K562 (cell line): Measurements from ENCODE around the gene NXNL2. TPM values are rescaled to one million over a fixed set of nuclear protein-coding genes. Genes with fewer than 3 reads are reported as not detected.
A peak's percentile ranks its signal among the peaks of the same experiment; 100 is the strongest.

Source experiments
- ATAC-seq: fragments of 200-7000 bp; cut with Tn5 transposase; 3 replicates; pipeline ENCODE4 v1.9.1; 2020; ENCODE audit warnings: moderate library complexity
- BruUV-seq: library from RNA; stranded (reverse); fragments of 400-500 nt; replicated peaks from 2 replicates; lab custom pipeline; 2021; lab: Mats Ljungman, UMichigan
- CTCF ChIA-PET: fragments of 300-600 bp; formaldehyde crosslinking; extraction: SDS; loops from one replicate; lab custom pipeline; 2021; ENCODE audit warnings: low intra/inter-chr PET ratio; lab: Yijun Ruan, JAX
- POLR2A ChIA-PET: fragments of 300-600, 350-650 bp; sonication (Branson Sonifier 250); formaldehyde crosslinking; extraction: SDS; loops from one replicate; lab custom pipeline; 2021; ENCODE audit warnings: antibody characterized with exemption, inconsistent platforms; lab: Yijun Ruan, JAX
- DNase-seq, 4 experiments: peaks; one replicate each; pipeline versions ENCODE4 v3.0.0 to v3.0.0-alpha.2; 2011 to 2018; ENCODE audit warnings: low spot score in 3 of 4, mixed read lengths in 3 of 4; ENCODE audit errors: extremely low read depth in 1 of 4
- FAIRE-seq: peaks from 2 replicates; lab custom pipeline; 2011; peaks lifted over from hg19 to GRCh38; lab: Jason Lieb, UNC
- H2AFZ ChIP-seq: 2 replicates; pipeline ENCODE4 v1.6.0; 2011; ENCODE audit warnings: low read depth, low read length, control low read depth, inconsistent platforms
- H3K27ac ChIP-seq: fragments of 200-600 bp; 3 replicates; pipeline ENCODE4 v1.8.0; 2011; ENCODE audit warnings: low read depth, mild to moderate bottlenecking, control low read depth, inconsistent platforms, low read length, moderate library complexity, mixed read lengths; ENCODE audit errors: extremely low read depth
- H3K27me3 ChIP-seq, 2 experiments: fragments of 300-600 bp in 1 of 2; 2 replicates in 1 of 2; 3 replicates in 1 of 2; pipeline versions ENCODE4 v1.6.0 to v1.8.0; 2011; ENCODE audit warnings: inconsistent platforms in 2 of 2, low read length in 2 of 2, mild to moderate bottlenecking in 1 of 2, mixed read lengths in 1 of 2, moderate library complexity in 1 of 2; ENCODE audit not compliant: control insufficient read depth in 2 of 2, insufficient read depth in 2 of 2
- H3K36me3 ChIP-seq: fragments of 300-600 bp; 3 replicates; pipeline ENCODE4 v1.8.0; 2011; ENCODE audit warnings: mild to moderate bottlenecking, low read length, inconsistent platforms; ENCODE audit not compliant: control insufficient read depth, insufficient read depth
- H3K4me1 ChIP-seq, 2 experiments: fragments of 200-600 bp in 1 of 2; replicated peaks in 1 of 2; 2 replicates in 1 of 2; 3 replicates in 1 of 2; pipeline versions ENCODE4 v1.5.1 to v1.8.0; 2011; ENCODE audit warnings: inconsistent platforms in 2 of 2, low read length in 2 of 2, mild to moderate bottlenecking in 1 of 2, mixed read lengths in 1 of 2, moderate library complexity in 1 of 2; ENCODE audit not compliant: control insufficient read depth in 2 of 2, insufficient read depth in 2 of 2
- H3K4me2 ChIP-seq: 2 replicates; pipeline ENCODE4 v1.6.1; 2011; ENCODE audit warnings: low read length, control low read depth, inconsistent platforms, mixed read lengths; ENCODE audit not compliant: insufficient read depth
- H3K4me3 ChIP-seq: fragments of 200-600 bp; sonication (generic), shearing (Covaris generic); 2 replicates; pipeline ENCODE4 v1.5.1; 2016; ENCODE audit warnings: control low read depth, inconsistent platforms
- H3K79me2 ChIP-seq: fragments of 200-600 bp; 3 replicates; pipeline ENCODE4 v1.8.0; 2011; ENCODE audit warnings: low read length, inconsistent platforms; ENCODE audit not compliant: control insufficient read depth, insufficient read depth
- H3K9ac ChIP-seq, 2 experiments: 2 replicates each; pipeline versions ENCODE4 v1.6.0 to v1.6.1; 2011; ENCODE audit warnings: low read depth in 2 of 2, low read length in 2 of 2, control low read depth in 1 of 2, inconsistent platforms in 1 of 2, mild to moderate bottlenecking in 1 of 2, mixed read lengths in 1 of 2; ENCODE audit not compliant: insufficient read depth in 1 of 2
- H3K9me1 ChIP-seq: one replicate; pipeline ENCODE4 v1.6.0; 2011; ENCODE audit warnings: inconsistent platforms, mild to moderate bottlenecking, low read length, moderate library complexity; ENCODE audit not compliant: control insufficient read depth, insufficient read depth
- H3K9me3 ChIP-seq: replicated peaks from 2 replicates; pipeline ENCODE4 v1.5.1; 2011; ENCODE audit warnings: low read depth, low read length, inconsistent platforms; ENCODE audit not compliant: control insufficient read depth, insufficient read depth
- H4K20me1 ChIP-seq: replicated peaks from 2 replicates; pipeline ENCODE4 v1.6.1; 2011; ENCODE audit warnings: low read length, inconsistent platforms, mixed read lengths; ENCODE audit not compliant: control insufficient read depth, insufficient read depth
- CEBPB ChIP-seq: fragments of 450-650 bp; IDR thresholded peaks from 2 replicates; pipeline ENCODE4 v1.6.1; 2016; ENCODE audit warnings: missing genetic modification characterization, missing compliant biosample characterization
- CEBPG ChIP-seq, 3 experiments: fragments of 200-800 bp in 1 of 3; sonication (Bioruptor generic) in 1 of 3; sonication (generic) in 1 of 3; formaldehyde crosslinking in 1 of 3; IDR thresholded peaks in 2 of 3; conservative IDR thresholded peaks in 1 of 3; 2 replicates each; pipeline versions ENCODE4 v1.6.1 to v1.8.0; 2016 to 2022; ENCODE audit warnings: missing compliant biosample characterization in 2 of 3, missing genetic modification characterization in 2 of 3, mild to moderate bottlenecking in 1 of 3, missing genetic modification reagents in 1 of 3
- IFI16 ChIP-seq: fragments of 250-450 bp; sonication (Bioruptor Pico); IDR thresholded peaks from 2 replicates; pipeline ENCODE4 v2.1.2; 2022; ENCODE audit warnings: mild to moderate bottlenecking, inconsistent platforms
- MTA2 ChIP-seq: fragments of 450-650 bp; IDR thresholded peaks from 2 replicates; pipeline ENCODE4 v1.6.1; 2016; ENCODE audit warnings: low read depth
- RAD21 ChIP-seq, 2 experiments: fragments of 250-450 bp in 1 of 2; fragments of 450-650 bp in 1 of 2; sonication (Bioruptor Pico) in 1 of 2; formaldehyde crosslinking in 1 of 2; IDR thresholded peaks in 1 of 2; conservative IDR thresholded peaks in 1 of 2; 2 replicates each; pipeline versions ENCODE4 v1.4.0 to v1.8.0; 2020 to 2022; ENCODE audit warnings: mild to moderate bottlenecking in 2 of 2, moderate library complexity in 1 of 2
- SMAD1 ChIP-seq: fragments of 150-350 bp; IDR thresholded peaks from 2 replicates; pipeline ENCODE4 v1.6.1; 2014; ENCODE audit warnings: low read length, low read depth; ENCODE audit not compliant: partially characterized antibody
- SMAD4 ChIP-seq: fragments of 250-450 bp; sonication (Bioruptor Pico); conservative IDR thresholded peaks from 2 replicates; pipeline ENCODE4 v1.8.0; 2021; ENCODE audit warnings: inconsistent platforms, mild to moderate bottlenecking, moderate library complexity
- TFAP4 ChIP-seq: sonication (generic); formaldehyde crosslinking; IDR thresholded peaks from 2 replicates; pipeline ENCODE4 v1.8.0; 2022; ENCODE audit warnings: missing genetic modification reagents, mild to moderate bottlenecking, moderate library complexity, borderline replicate concordance
- TSC22D4 ChIP-seq: fragments of 450-650 bp; IDR thresholded peaks from 2 replicates; pipeline ENCODE4 v1.6.1; 2016; ENCODE audit warnings: missing genetic modification characterization, missing biosample characterization, control low read depth
- YY1 ChIP-seq, 3 experiments: IDR thresholded peaks; 2 replicates each; pipeline ENCODE4 v1.6.1; 2011; ENCODE audit warnings: low read length in 2 of 3, mild to moderate bottlenecking in 2 of 3, moderate library complexity in 2 of 3, borderline replicate concordance in 1 of 3, control low read depth in 1 of 3, low read depth in 1 of 3; ENCODE audit not compliant: insufficient read depth in 3 of 3, insufficient replicate concordance in 2 of 3, control insufficient read depth in 1 of 3, insufficient read length in 1 of 3; ENCODE audit errors: extremely low read depth in 1 of 3
- ZC3H4 ChIP-seq: sonication (generic); formaldehyde crosslinking; IDR thresholded peaks from 2 replicates; pipeline ENCODE4 v1.9.0; 2021; ENCODE audit warnings: missing genetic modification reagents, borderline replicate concordance
- ZNF124 ChIP-seq: sonication (generic); formaldehyde crosslinking; IDR thresholded peaks from 2 replicates; pipeline ENCODE4 v1.8.1; 2022; ENCODE audit warnings: missing genetic modification reagents
- ZNF184 ChIP-seq: sonication (generic); formaldehyde crosslinking; IDR thresholded peaks from 2 replicates; pipeline ENCODE4 v1.5.0; 2020; ENCODE audit warnings: missing genetic modification reagents
- ZNF431 ChIP-seq: sonication (generic); formaldehyde crosslinking; IDR thresholded peaks from 2 replicates; pipeline ENCODE4 v1.8.0; 2022; ENCODE audit warnings: mild to moderate bottlenecking, missing genetic modification reagents
- WGBS: fragments of 100-300 bp; shearing (Covaris generic); methylation state at CpG from one replicate; pipeline ENCODE4 v1.1.6; 2016; ENCODE audit warnings: low coverage, mixed read lengths; ENCODE audit not compliant: insufficient coverage; ENCODE audit errors: missing lambda C conversion rate; 5-methylcytosine and 5-hydroxymethylcytosine counted together
- in situ Hi-C: fragments of 300-500 bp; cut with MboI; formaldehyde crosslinking; loops from 4 replicates; pipeline ENCODE4 v1.15.0; 2018; ENCODE audit warnings: inconsistent platforms, mixed read lengths
- intact Hi-C: fragments of 100-400 bp; cut with micrococcal nuclease; formaldehyde crosslinking; loops from 2 replicates; pipeline ENCODE4 v1.14.2; 2022
- polyA plus RNA-seq, 8 experiments: library from polyadenylated mRNA; depleted of rRNA in 4 of 8; stranded (reverse) in 5 of 8; unstranded in 3 of 8; fragments of >200 nt; fragmentation: Nextera tagmentation in 2 of 8; fragmentation: Illumina TruSeq in 1 of 8; extraction: Ambion mirVana in 2 of 8; extraction: Trizol in 1 of 8; gene quantifications; 2 replicates each; pipeline versions ENCODE4 v1.2.1 to v1.2.3, GENCODE V29; 2011 to 2014; ENCODE audit warnings: inconsistent platforms in 1 of 8, missing spikeins in 1 of 8
- total RNA-seq, 7 experiments: library from RNA; depleted of rRNA in 6 of 7; stranded (reverse); fragments of >200 nt in 6 of 7; fragmentation: Illumina TruSeq in 2 of 7; extraction: Trizol in 2 of 7; gene quantifications; 2 replicates each; pipeline versions ENCODE4 v1.2.1 to v1.2.3, GENCODE V29; 2011 to 2021; ENCODE audit warnings: low replicate concordance in 1 of 7
- TF ChIP-seq, protein P1 (sequence below), 3 experiments: IDR thresholded peaks in 2 of 3; conservative IDR thresholded peaks in 1 of 3; 2 replicates each; pipeline ENCODE4 v1.5.1; 2011 to 2012; ENCODE audit warnings: low read length in 3 of 3, mild to moderate bottlenecking in 3 of 3, control low read depth in 2 of 3, improper control_type of control experiment in 1 of 3, inconsistent platforms in 1 of 3, low read depth in 1 of 3, mixed read lengths in 1 of 3, moderate library complexity in 1 of 3; ENCODE audit not compliant: insufficient read depth in 2 of 3
- TF ChIP-seq, protein P2 (sequence below), 2 experiments: fragments of 450-650 bp in 1 of 2; sonication (generic) in 1 of 2; formaldehyde crosslinking; conservative IDR thresholded peaks; 2 replicates each; pipeline versions ENCODE4 v1.4.0 to v1.8.1; 2020 to 2022; ENCODE audit warnings: mild to moderate bottlenecking in 1 of 2, missing genetic modification reagents in 1 of 2

The NXNL2 gene
- total and polyA plus RNA-seq, 9 of the 15 experiments (the other 6 are each of a cell fraction or from before 2014, with no cell fraction given), result 0.15 to 0.19 TPM; not detected in 7

GRCh38 chr9:88590558-88591146 is 55.7 kb downstream of the NXNL2 start:
- no peaks in the 10 kb centered on the region for H3K9me1 ChIP-seq
- no peak overlapping the region for H3K4me3 ChIP-seq
- no peaks in the 10 kb centered on the region for H3K36me3 ChIP-seq
- CTCF ChIA-PET, result no interaction called here
- no peaks in the 10 kb centered on the region for H3K79me2 ChIP-seq
- no peaks in the 10 kb centered on the region; a peak in 1 of 5 replicates for H3K4me1 ChIP-seq
- no peak overlapping the region for H3K27ac ChIP-seq
- POLR2A ChIA-PET, result interaction anchor here (1.3 kb wide), 1 partner anchor 12 kb away, joined by 4 read pairs; no protein-coding TSS in a partner anchor
- in situ Hi-C loops (loop anchor here (5.0 kb wide), 1 partner anchor 412 kb away; no protein-coding TSS in a partner anchor), intact Hi-C loops (loop anchor here (10.0 kb wide), 1 partner anchor 64 kb away; no protein-coding TSS in a partner anchor)
- H3K4me2 ChIP-seq, result no peak overlapping the region
- no peaks in the 10 kb centered on the region for H3K9me3 ChIP-seq
- H3K27me3 ChIP-seq, result peaks cover 0 to 7% of the 10 kb centered on the region in 2 experiments; a peak in 2 of 5 replicates
- peak; percentile 83 for ATAC-seq
- BruUV-seq, result no TSS peak
- WGBS, result 3% methylated on average over 10 of the region's 14 CpGs
- H2AFZ ChIP-seq, result no peak overlapping the region
- FAIRE-seq, result no peak
- no peaks in the 10 kb centered on the region for H4K20me1 ChIP-seq
- DNase-seq, result peak in 1 of 4 experiments; percentile 20
- no peak overlapping the region for H3K9ac ChIP-seq
- TF ChIP-seq TSC22D4 (tag) (no peak), CEBPG (CRISPR knock-in tag; IDR thresholded peaks at IDR 0.05) (peak; percentile 69), CEBPG (tag; conservative IDR thresholded peaks at IDR 0.05 in 1 of 2, IDR thresholded peaks at IDR 0.05 in 1 of 2) (peak in 1 of 2 experiments; percentile 21; a peak in 1 of 4 replicates), YY1 (IDR thresholded peaks at IDR 0.05; ENCODE audit: borderline replicate concordance in 1 of 3, control insufficient read depth in 1 of 3, extremely low read depth in 1 of 3, insufficient read depth in 3 of 3, insufficient read length in 1 of 3, insufficient replicate concordance in 2 of 3, low read depth in 1 of 3, low read length in 2 of 3) (peak in 1 of 3 experiments; percentile 38), IFI16 (no peak), SMAD1 (no peak), MTA2 (no peak), TFAP4 (CRISPR knock-in tag) (peak; percentile 50; the same call in 1 of the 2 replicates), ZC3H4 (CRISPR knock-in tag) (no peak), ZNF431 (no peak), ZNF124 (CRISPR knock-in tag) (no peak), SMAD4 (peak; percentile 45; the same call in 1 of the 2 replicates), RAD21 (CRISPR knock-in tag; conservative IDR thresholded peaks at IDR 0.05 in 1 of 2, IDR thresholded peaks at IDR 0.05 in 1 of 2) (peak in 1 of 2 experiments; percentile 44; a peak in 2 of 4 replicates), ZNF184 (no peak), CEBPB (peak; percentile 92)
- TF ChIP-seq, protein P1, sequence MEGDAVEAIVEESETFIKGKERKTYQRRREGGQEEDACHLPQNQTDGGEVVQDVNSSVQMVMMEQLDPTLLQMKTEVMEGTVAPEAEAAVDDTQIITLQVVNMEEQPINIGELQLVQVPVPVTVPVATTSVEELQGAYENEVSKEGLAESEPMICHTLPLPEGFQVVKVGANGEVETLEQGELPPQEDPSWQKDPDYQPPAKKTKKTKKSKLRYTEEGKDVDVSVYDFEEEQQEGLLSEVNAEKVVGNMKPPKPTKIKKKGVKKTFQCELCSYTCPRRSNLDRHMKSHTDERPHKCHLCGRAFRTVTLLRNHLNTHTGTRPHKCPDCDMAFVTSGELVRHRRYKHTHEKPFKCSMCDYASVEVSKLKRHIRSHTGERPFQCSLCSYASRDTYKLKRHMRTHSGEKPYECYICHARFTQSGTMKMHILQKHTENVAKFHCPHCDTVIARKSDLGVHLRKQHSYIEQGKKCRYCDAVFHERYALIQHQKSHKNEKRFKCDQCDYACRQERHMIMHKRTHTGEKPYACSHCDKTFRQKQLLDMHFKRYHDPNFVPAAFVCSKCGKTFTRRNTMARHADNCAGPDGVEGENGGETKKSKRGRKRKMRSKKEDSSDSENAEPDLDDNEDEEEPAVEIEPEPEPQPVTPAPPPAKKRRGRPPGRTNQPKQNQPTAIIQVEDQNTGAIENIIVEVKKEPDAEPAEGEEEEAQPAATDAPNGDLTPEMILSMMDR (IDR thresholded peaks at IDR 0.05 in 2 of 3, conservative IDR thresholded peaks at IDR 0.05 in 1 of 3; ENCODE audit: insufficient read depth in 2 of 3, low read depth in 1 of 3, low read length in 3 of 3), result peak; percentile 46 to 57 (median 50)
- TF ChIP-seq, protein P2, sequence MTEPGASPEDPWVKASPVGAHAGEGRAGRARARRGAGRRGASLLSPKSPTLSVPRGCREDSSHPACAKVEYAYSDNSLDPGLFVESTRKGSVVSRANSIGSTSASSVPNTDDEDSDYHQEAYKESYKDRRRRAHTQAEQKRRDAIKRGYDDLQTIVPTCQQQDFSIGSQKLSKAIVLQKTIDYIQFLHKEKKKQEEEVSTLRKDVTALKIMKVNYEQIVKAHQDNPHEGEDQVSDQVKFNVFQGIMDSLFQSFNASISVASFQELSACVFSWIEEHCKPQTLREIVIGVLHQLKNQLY (CRISPR knock-in tag; conservative IDR thresholded peaks at IDR 0.05), result no peak
